GM19463 (cell line): Measurements from ENCODE around the gene GSTCD.
"Not testable (repeated sequence)": the region's sequence is repeated elsewhere in the genome, so short reads cannot be mapped to it uniquely, and the experiment has no call there.

Experiments
- ATAC-seq: cut with Tn5 transposase; IDR thresholded peaks from one replicate; pipeline ENCODE4 v1.9.1; 2021; ENCODE audit warnings: mild to moderate bottlenecking, moderate library complexity; ENCODE audit not compliant: unreplicated experiment

GSTCD gene

GRCh38 chr4:105708181-105709080 lies at the start of gene GSTCD, which contains the start of gene INTS12:
GSTCD (plus strand) TSS chr4:105708784; CDS start chr4:105717614, 8,830 bp downstream.
INTS12 (minus strand) TSS chr4:105708689; CDS start chr4:105700005, 8,684 bp downstream.
- peak; percentile 74 for ATAC-seq

DNA sequence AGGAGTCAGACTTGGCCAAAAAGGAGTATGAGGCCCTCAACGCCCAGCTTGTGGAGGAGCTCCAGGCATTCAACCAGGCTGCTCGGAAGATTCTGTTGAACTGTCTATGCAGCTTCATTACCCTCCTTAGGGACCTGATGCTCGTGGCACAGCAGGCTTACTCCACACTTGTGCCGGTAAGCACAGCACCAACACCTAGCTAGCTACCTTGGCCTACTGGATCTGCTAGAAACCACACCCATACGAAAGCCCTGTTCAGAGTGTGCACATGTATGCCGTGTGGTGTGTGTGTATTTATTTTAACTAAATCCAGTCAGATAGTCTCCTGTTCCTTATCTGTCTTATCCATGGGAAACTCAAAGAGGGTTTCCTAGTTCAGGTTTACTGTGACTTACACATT lies 49.4 kb upstream of the GSTCD start:
- no peak for ATAC-seq

GRCh38 chr4:105661028-105661427 lies 47.6 kb upstream of the GSTCD start:
- no peak for ATAC-seq

GRCh38 chr4:105662935-105663675 lies 45.5 kb upstream of the GSTCD start:
- ATAC-seq = no peak

DNA sequence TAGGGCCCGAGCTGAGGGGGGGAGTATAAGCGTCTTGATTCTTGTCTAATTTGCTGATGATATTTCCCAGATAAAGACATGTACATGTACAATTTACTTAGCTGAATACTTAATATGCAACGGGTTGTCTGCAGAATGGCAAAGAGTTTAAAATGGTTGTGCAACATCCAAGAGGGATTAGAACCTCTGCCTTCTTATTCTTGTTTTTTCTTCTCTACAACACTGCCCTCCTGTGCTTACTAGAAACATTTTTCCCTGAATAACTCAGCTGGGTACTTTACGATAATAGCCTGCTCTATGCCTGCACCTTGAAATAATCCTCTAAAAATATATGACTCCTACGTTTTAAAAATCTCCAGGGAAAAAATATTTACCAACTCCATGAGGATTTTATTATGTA lies 41.9 kb upstream of the GSTCD start:
- ATAC-seq = no peak

DNA sequence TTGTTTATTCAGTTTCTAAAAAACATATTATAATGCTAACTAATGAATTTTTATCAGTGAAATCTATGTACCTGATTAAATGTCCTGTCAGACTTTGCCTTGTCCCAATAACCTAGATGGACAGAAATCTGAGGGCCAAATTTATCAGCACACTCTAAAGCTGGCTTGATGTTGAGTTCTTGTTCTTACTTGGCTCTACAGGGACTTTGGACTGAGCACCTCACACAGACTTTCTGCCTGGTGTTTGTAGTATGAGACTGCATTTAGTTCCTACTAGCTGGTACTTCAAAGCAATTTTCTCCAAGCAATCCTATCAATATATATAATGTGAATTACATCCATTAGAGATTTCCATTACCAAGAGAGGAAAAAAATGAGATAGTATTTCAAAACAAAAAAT lies 37.9 kb upstream of the GSTCD start:
- ATAC-seq = no peak

- no peak for ATAC-seq
These were observed 37.3 kb upstream of the GSTCD start for GRCh38 chr4:105671301-105671700.

DNA sequence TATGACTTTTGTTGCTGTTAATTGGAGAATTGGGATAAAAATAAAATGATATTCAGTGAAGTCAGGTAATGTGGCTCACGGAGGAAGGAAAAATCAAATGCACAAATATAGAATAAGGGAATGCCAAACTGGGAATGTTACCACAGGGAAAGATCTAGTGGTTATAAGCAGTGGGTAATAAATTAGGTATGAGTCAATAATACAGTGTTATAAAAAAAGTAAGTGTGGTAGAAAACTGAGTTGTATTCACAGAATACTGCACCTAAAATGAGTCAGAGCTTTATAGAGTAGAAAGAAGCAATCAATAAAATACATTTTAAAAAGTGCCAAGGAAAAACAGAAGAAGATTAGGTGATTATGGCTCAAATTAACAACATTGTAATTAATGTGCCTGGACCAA lies 34.6 kb upstream of the GSTCD start:
- no peak for ATAC-seq

GRCh38 chr4:105677709-105678108 lies 30.9 kb upstream of the GSTCD start:
- ATAC-seq = no peak

DNA sequence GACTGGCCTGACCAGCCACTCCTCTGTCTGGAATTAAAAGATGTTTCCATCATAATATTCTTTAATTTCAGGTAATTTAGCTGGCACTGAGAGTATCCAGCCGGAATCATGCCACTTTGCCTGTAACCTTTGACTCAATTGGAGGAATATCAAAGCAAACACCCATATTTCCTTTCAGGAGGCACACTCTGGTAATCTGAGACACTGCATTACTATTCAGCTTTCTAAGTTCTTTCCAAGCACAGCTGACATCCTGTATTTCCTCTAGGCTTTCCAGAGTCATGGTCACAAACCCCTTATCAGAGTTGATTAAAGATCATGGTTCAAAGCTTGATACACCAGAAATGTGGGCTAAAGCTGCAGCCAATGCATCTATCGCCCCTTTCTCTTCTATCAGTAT lies 29.4 kb upstream of the GSTCD start:
- ATAC-seq = no peak

DNA sequence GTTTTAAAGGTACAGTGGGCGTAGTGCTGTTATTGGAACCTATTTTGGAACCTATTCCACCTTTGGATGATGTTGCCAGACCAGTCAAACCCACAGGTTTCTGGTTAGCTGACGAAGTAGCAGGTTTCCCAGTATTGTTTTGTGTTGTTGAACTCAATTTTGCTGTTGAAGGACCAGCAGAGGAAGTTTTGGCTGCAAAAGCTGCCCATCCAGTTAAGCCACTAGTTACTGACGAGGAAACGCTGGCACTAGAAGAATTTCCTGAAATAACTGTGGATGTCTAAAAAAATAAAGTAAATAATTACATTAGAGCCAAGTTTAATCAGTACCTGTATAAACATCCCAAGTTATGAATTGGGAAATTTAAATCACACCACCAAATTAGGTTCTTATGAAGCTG lies 25.5 kb upstream of the GSTCD start:
- ATAC-seq = no peak

DNA sequence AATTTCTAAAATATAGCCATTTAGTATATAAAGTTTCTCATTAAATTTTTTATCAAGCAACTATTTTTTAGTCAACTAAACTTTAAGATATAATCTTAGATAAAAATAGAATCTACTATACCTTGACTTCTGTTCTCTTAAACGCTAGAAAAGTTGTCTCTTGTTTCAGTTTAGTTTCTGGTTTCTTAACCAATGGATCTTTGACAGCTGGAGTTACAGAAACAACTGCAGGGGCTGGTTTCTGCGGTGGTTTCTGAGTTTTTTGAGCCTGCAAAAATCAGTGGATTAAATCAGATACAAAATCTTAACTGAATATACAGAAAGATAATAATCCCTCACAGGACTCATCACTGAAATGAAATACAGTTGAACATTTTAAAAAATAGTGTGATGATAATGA lies 22.0 kb upstream of the GSTCD start:
- ATAC-seq = no peak

- not testable (repeated sequence) for ATAC-seq
These were observed 13.8 kb upstream of the GSTCD start for GRCh38 chr4:105694812-105695211.

GRCh38 chr4:105695832-105696231 lies 12.8 kb upstream of the GSTCD start:
- not testable (repeated sequence) for ATAC-seq

GRCh38 chr4:105698607-105699006 lies 10.0 kb upstream of the GSTCD start:
- no peak for ATAC-seq

DNA sequence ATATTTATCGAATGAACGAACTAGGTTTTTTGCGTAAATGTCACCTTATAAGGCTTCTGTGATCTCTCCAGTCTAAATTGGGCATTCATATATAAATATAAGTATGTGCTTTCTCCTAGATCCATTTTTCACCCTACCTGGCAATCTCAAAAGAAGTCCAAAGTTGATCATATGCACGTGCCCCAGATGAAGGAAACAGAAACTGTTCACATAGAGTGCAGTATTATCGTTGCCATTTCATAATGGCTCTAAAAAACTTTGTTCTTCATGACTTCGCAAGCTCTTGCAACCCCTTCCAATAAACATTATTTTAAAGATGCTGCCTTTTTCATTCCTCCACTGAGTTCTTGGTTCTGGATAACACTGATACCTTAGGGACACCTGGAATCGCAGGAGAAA lies 803 bp upstream of the GSTCD start:
- ATAC-seq = no peak

- ATAC-seq = peak; percentile 29
These were observed 482 bp downstream of the GSTCD start for GRCh38 chr4:105709081-105709450.

DNA sequence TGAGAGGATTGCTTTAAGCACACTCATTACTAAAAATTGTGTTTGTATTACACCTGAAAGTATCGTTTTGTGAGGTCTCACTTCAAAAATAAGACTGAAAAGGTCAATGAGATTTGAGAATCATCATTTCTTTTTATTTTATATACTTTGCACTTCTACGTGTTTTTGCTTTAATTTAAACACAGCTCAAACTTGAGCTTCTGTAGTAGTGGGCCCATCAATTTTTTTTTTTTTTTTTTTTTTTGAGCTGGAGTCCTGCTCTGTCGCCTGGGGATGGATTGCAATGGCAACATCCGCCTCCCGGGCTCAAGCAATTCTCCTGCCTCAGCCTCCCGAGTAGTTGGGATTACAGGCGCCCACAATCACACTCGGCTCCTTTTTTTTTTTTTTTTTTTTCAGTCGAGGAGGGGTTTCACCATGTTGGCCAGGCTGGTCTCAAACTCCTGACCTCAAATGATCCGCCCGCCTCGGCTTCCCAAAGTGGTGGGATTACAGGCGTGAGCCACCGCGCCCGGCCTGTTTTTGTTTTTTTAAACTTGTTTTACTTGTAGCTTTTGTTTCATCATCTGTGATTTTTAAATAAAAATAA lies 1.5 kb downstream of the GSTCD start:
- ATAC-seq = no peak

GRCh38 chr4:105710678-105711077 lies 2.1 kb downstream of the GSTCD start:
- no peak for ATAC-seq

DNA sequence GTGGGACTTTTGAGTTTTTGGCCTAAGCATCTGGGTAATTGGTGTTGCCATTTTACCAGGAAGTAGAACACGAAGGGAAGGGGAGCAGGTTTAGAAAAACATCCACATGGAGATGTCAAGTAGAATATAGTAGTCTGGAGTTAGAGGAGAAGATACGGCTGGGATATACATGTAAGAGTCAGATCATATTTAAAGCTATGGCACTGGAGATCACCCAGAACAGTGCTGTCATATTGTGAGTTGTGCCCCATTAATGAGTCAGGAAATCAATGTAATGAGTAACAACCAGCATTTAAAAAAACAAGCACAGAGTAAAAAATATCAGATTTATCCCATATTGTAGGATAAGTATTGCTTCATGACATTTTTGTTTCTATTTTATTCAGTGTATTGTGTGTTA lies 4.2 kb downstream of the GSTCD start:
- ATAC-seq = no peak

DNA sequence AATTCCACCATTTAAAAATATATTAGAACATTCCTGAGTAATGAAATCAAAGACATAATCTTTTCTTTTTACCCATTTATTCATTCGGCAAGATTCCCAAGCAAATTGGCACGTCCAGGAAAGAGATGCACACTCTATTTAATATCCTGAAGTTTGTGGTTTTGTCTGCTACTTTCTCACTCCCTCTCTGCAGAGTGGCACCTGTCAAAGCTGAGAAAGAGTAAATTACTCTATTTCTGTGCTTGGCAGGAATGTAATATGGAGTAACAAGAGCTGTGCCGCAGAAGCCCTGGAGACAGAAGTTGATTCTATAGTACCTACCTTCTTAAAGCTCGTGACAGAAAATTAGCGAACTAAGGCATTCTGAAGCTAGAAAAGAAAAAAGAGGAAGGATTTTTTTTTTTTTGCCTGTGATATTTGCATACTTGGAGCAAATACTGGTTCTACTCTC lies 5.5 kb downstream of the GSTCD start:
- peak; percentile 45 for ATAC-seq

- ATAC-seq = no peak
These were observed 6.3 kb downstream of the GSTCD start for GRCh38 chr4:105714932-105715331.
